A549 (cell line): ENCODE data around the gene DTX3L. TPM values are rescaled to one million over a fixed set of nuclear protein-coding genes. Genes with fewer than 3 reads are reported as not detected.

Experiments used
- ATAC-seq, 2 experiments: fragments of 200-7000 bp in 1 of 2; fragments of >200 bp in 1 of 2; cut with Nextera tagmentation in 1 of 2; cut with Tn5 transposase in 1 of 2; 3 replicates each; pipeline versions ENCODE4 v1.8.0 to v1.9.1; 2018 to 2020; ENCODE audit warnings: mild to moderate bottlenecking in 1 of 2, moderate library complexity in 1 of 2
- CTCF ChIA-PET: fragments of 300-600 bp; sonication (Branson Sonifier 250); formaldehyde crosslinking; extraction: SDS; loops from one replicate; lab custom pipeline; 2021; ENCODE audit warnings: antibody characterized with exemption, inconsistent platforms; lab: Yijun Ruan, JAX
- POLR2A ChIA-PET: fragments of 350-600 bp; formaldehyde crosslinking; extraction: SDS; loops from one replicate; lab custom pipeline; 2021; ENCODE audit warnings: antibody characterized with exemption, inconsistent platforms; lab: Yijun Ruan, JAX
- DNase-seq, 2 experiments: peaks; one replicate each; pipeline versions ENCODE4 v3.0.0 to v3.0.0-alpha.2; 2011 to 2016; ENCODE audit warnings: low read depth in 1 of 2, low spot score in 1 of 2
- FAIRE-seq: peaks from 2 replicates; lab custom pipeline; 2011; peaks lifted over from hg19 to GRCh38; lab: Jason Lieb, UNC
- H3K27ac ChIP-seq, 2 experiments: fragments of >200 bp; sonication (Bioruptor Twin); formaldehyde crosslinking; 3 replicates each; pipeline ENCODE4 v1.5.1; 2016 to 2017
- H3K4me1 ChIP-seq: fragments of >200 bp; sonication (Bioruptor Twin); formaldehyde crosslinking; 3 replicates; pipeline ENCODE4 v1.6.1; 2016
- H3K4me2 ChIP-seq: fragments of >200 bp; sonication (Bioruptor Twin); formaldehyde crosslinking; 3 replicates; pipeline ENCODE4 v1.6.1; 2016
- H3K4me3 ChIP-seq: fragments of >200 bp; sonication (Bioruptor Twin); formaldehyde crosslinking; 3 replicates; pipeline ENCODE4 v1.5.1; 2016
- H3K9me3 ChIP-seq: fragments of >200 bp; sonication (Bioruptor Twin); formaldehyde crosslinking; 3 replicates; pipeline ENCODE4 v1.6.1; 2016
- BHLHE40 ChIP-seq: IDR thresholded peaks from 2 replicates; pipeline ENCODE4 v1.6.1; 2012; ENCODE audit warnings: low read depth, low read length, inconsistent platforms
- CHD4 ChIP-seq: fragments of 200-600 bp; sonication (generic); IDR thresholded peaks from 2 replicates; pipeline ENCODE4 v1.6.1; 2016; ENCODE audit warnings: antibody characterized with exemption, mild to moderate bottlenecking, borderline replicate concordance
- EHF ChIP-seq: fragments of 250-450 bp; sonication (Bioruptor Pico); IDR thresholded peaks from 2 replicates; pipeline ENCODE4 v1.5.0; 2020; ENCODE audit warnings: mild to moderate bottlenecking
- ESRRA ChIP-seq: fragments of 150-350 bp; IDR thresholded peaks from 2 replicates; pipeline ENCODE4 v1.6.1; 2014; ENCODE audit warnings: mild to moderate bottlenecking, low read length, borderline replicate concordance
- FOSB ChIP-seq: fragments of 250-450 bp; sonication (Bioruptor Pico); IDR thresholded peaks from 2 replicates; pipeline ENCODE4 v1.5.0; 2020; ENCODE audit warnings: mild to moderate bottlenecking, moderate library complexity
- FOXS1 ChIP-seq: fragments of 250-450 bp; sonication (Bioruptor Pico); IDR thresholded peaks from 2 replicates; pipeline ENCODE4 v1.5.0; 2020; ENCODE audit warnings: mild to moderate bottlenecking, moderate library complexity
- HEYL ChIP-seq: fragments of 250-450 bp; sonication (Bioruptor Pico); IDR thresholded peaks from 2 replicates; pipeline ENCODE4 v1.8.0; 2021; ENCODE audit warnings: mild to moderate bottlenecking, moderate library complexity
- JUN ChIP-seq, 2 experiments: fragments of >200 bp; sonication (Bioruptor Twin); formaldehyde crosslinking; IDR thresholded peaks; 2 replicates in 1 of 2; 3 replicates in 1 of 2; pipeline ENCODE4 v1.6.1; 2016 to 2017
- KDM1A ChIP-seq: fragments of 200-600 bp; sonication (generic); IDR thresholded peaks from 2 replicates; pipeline ENCODE4 v1.6.1; 2016; ENCODE audit warnings: low read depth, mild to moderate bottlenecking
- MAFK ChIP-seq: fragments of 450-650 bp; IDR thresholded peaks from 2 replicates; pipeline ENCODE4 v1.6.1; 2014; ENCODE audit not compliant: partially characterized antibody
- MAZ ChIP-seq: fragments of 150-350 bp; IDR thresholded peaks from 2 replicates; pipeline ENCODE4 v1.6.1; 2014; ENCODE audit warnings: antibody characterized with exemption, low read depth, low read length, borderline replicate concordance
- NPAS2 ChIP-seq: fragments of 250-450 bp; sonication (Bioruptor Pico); IDR thresholded peaks from 2 replicates; pipeline ENCODE4 v1.8.0; 2022; ENCODE audit warnings: mild to moderate bottlenecking, moderate library complexity, borderline replicate concordance
- RAD21 ChIP-seq, 2 experiments: fragments of >200 bp in 1 of 2; sonication (Bioruptor Twin) in 1 of 2; formaldehyde crosslinking in 1 of 2; IDR thresholded peaks in 1 of 2; conservative IDR thresholded peaks in 1 of 2; 2 replicates in 1 of 2; 3 replicates in 1 of 2; pipeline ENCODE4 v1.6.1; 2012 to 2018; ENCODE audit warnings: inconsistent platforms in 1 of 2
- RFX5 ChIP-seq: fragments of 450-650 bp; IDR thresholded peaks from 2 replicates; pipeline ENCODE4 v1.7.1; 2014; ENCODE audit warnings: antibody characterized with exemption, mild to moderate bottlenecking, moderate library complexity
- RNF2 ChIP-seq: fragments of 200-600 bp; sonication (generic); IDR thresholded peaks from 2 replicates; pipeline ENCODE4 v1.6.1; 2016; ENCODE audit warnings: low read depth, mild to moderate bottlenecking, antibody characterized with exemption, moderate library complexity, borderline replicate concordance
- SMC3 ChIP-seq: fragments of >200 bp; sonication (Bioruptor Twin); formaldehyde crosslinking; IDR thresholded peaks from 3 replicates; pipeline ENCODE4 v1.6.1; 2018; ENCODE audit warnings: inconsistent platforms
- TP53 ChIP-seq: fragments of 250-450 bp; sonication (Bioruptor Pico); IDR thresholded peaks from 2 replicates; pipeline ENCODE4 v1.5.0; 2021; ENCODE audit warnings: mild to moderate bottlenecking, moderate library complexity
- ZC3H11A ChIP-seq: fragments of 450-650 bp; IDR thresholded peaks from 2 replicates; pipeline ENCODE4 v1.6.1; 2014; ENCODE audit warnings: antibody characterized with exemption, mild to moderate bottlenecking
- ZSCAN20 ChIP-seq: fragments of 250-450 bp; sonication (Bioruptor Pico); IDR thresholded peaks from 2 replicates; pipeline ENCODE4 v1.8.0; 2022; ENCODE audit warnings: mild to moderate bottlenecking, moderate library complexity
- WGBS: methylation state at CpG from one replicate; pipeline ENCODE4 v1.1.6; 2017; ENCODE audit errors: missing lambda C conversion rate; 5-methylcytosine and 5-hydroxymethylcytosine counted together
- polyA plus RNA-seq, 4 experiments: library from polyadenylated mRNA; depleted of rRNA in 3 of 4; stranded (reverse); fragments of >200 nt; fragmentation: RNase III in 1 of 4; extraction: RNeasy Plus Mini Kit Qiagen cat#74134 plus additional on column Dnase treatment in 1 of 4; gene quantifications; 2 replicates in 3 of 4; 3 replicates in 1 of 4; pipeline ENCODE4 v1.2.3, GENCODE V29; 2011 to 2017
- TF ChIP-seq, protein P1 (sequence below): fragments of 250-450 bp; sonication (Bioruptor Pico); IDR thresholded peaks from 2 replicates; pipeline ENCODE4 v1.5.0; 2021; ENCODE audit warnings: mild to moderate bottlenecking, moderate library complexity, borderline replicate concordance
- TF ChIP-seq, protein P2 (sequence below): IDR thresholded peaks from 2 replicates; pipeline ENCODE4 v1.6.1; 2012; ENCODE audit warnings: low read depth, borderline replicate concordance
- TF ChIP-seq, protein P3 (sequence below): fragments of 150-350 bp; IDR thresholded peaks from 2 replicates; pipeline ENCODE4 v1.6.1; 2014; ENCODE audit warnings: low read depth, mild to moderate bottlenecking, low read length
- TF ChIP-seq, protein P4 (sequence below): fragments of >200 bp; sonication (Bioruptor Twin); formaldehyde crosslinking; IDR thresholded peaks from 3 replicates; pipeline ENCODE4 v1.6.1; 2016

The DTX3L gene
- polyA plus RNA-seq, 2 of the 4 experiments (the other 2 are of a cell fraction) = 4.2 to 5.3 TPM

DNA sequence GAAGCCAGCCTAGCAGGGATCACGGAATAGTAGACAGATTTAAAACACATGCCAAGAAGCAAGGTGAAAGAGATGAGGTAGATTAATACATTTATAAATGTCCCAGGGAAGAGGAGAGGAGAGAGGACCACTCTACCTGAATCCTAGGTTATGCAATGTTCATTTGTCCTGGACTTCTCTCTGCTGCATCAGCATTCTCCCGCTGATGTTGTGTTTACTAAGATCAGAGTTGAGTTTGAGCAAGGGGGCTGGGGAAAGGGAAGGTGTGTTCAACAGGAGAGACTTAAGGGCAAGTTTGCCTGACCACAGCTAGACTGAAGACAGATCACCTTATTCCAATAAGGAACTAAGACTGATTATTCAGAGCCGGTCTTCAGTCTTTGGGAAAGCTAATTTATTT lies 48.3 kb upstream of the DTX3L start:
- ATAC-seq (no peak), FAIRE-seq (no peak), DNase-seq (no peak)
- WGBS = 90% methylated on average over 3 of the region's 3 CpGs
- POLR2A ChIA-PET = no interaction called here
- Histone ChIP-seq H3K4me3 (no peak overlapping the region), H3K27ac (no peak overlapping the region), H3K4me2 (no peak overlapping the region), H3K9me3 (no peaks in the 10 kb centered on the region), H3K4me1 (peaks cover 29% of the 10 kb centered on the region; the same call in 2 of the 3 replicates)
- CTCF ChIA-PET = interaction anchor here (0.6 to 1.4 kb wide), 3 partner anchors 29 to 163 kb away, joined by 3 to 4 read pairs (median 3); no protein-coding TSS in a partner anchor
- TF ChIP-seq ZC3H11A = no peak
- no peak for TF ChIP-seq BHLHE40
- peak; percentile 32 for TF ChIP-seq MAFK

DNA sequence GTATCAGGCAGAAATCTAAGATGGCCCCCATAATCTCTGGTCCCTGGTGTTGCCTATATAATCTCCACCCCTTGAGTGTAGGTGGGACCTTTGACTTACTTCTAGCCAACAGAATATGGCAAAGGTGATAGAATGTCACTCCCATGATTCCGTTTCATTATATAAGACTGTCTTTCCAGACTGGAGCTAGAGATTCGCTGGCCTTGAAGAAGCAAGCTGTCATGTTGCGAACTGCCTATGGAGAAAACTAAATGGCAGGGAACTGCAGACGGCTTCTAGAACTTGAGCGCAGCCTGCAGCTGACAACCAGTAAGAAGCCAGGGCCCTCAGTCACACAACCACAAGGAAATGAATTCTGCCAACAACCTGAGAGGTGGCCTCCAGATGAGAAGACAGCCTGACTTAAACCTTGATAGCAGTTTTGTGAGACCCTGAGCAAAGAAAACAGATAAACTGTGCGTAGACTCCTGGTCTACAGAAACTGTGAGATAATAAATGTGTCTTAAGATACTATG lies 47.2 kb upstream of the DTX3L start:
- Histone ChIP-seq H3K27ac (no peak overlapping the region), H3K4me2 (no peak overlapping the region), H3K4me3 (no peak overlapping the region), H3K9me3 (no peaks in the 10 kb centered on the region), H3K4me1 (peaks cover 19% of the 10 kb centered on the region; the same call in 2 of the 3 replicates)
- TF ChIP-seq HEYL (CRISPR knock-in tag) (no peak), ESRRA (no peak), FOSB (no peak), FOXS1 (no peak), KDM1A (no peak), JUN (IDR thresholded peaks at IDR 0.05) (no peak), RFX5 (no peak), RAD21 (conservative IDR thresholded peaks at IDR 0.05 in 1 of 2, IDR thresholded peaks at IDR 0.05 in 1 of 2) (no peak), EHF (no peak)
- TF ChIP-seq, protein P1, sequence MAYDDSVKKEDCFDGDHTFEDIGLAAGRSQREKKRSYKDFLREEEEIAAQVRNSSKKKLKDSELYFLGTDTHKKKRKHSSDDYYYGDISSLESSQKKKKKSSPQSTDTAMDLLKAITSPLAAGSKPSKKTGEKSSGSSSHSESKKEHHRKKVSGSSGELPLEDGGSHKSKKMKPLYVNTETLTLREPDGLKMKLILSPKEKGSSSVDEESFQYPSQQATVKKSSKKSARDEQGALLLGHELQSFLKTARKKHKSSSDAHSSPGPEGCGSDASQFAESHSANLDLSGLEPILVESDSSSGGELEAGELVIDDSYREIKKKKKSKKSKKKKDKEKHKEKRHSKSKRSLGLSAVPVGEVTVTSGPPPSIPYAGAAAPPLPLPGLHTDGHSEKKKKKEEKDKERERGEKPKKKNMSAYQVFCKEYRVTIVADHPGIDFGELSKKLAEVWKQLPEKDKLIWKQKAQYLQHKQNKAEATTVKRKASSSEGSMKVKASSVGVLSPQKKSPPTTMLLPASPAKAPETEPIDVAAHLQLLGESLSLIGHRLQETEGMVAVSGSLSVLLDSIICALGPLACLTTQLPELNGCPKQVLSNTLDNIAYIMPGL = no peak
- TF ChIP-seq, protein P2, sequence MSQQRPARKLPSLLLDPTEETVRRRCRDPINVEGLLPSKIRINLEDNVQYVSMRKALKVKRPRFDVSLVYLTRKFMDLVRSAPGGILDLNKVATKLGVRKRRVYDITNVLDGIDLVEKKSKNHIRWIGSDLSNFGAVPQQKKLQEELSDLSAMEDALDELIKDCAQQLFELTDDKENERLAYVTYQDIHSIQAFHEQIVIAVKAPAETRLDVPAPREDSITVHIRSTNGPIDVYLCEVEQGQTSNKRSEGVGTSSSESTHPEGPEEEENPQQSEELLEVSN = no peak
- POLR2A ChIA-PET = no interaction called here
- CTCF ChIA-PET = interaction anchor here (0.9 kb wide), 1 partner anchor 162 kb away, joined by 4 read pairs; no protein-coding TSS in a partner anchor
- ATAC-seq (no peak), FAIRE-seq (no peak), DNase-seq (no peak)
- WGBS = 94% methylated on average over 6 of the region's 6 CpGs

DNA sequence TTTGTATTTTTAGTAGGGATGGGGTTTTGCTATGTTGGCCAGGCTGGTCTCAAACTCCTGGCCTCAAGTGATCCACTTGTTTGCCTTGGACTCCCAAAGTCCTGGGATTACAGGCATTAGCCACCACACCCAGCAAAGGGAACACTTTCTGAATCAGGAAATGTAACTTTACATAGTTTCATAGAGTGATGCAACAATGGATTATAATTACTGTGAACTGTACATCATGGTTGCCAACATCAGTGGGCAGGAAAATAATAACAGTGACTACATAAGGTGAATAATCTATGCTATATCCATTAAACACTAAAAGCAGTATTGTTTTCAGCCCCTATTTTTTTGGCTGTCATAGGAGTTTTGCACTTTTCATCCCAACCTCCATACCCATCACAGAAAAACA lies 44.4 kb upstream of the DTX3L start:
- Histone ChIP-seq H3K4me2 (no peak overlapping the region), H3K4me3 (no peak overlapping the region), H3K27ac (no peak overlapping the region; a peak in 1 of 6 replicates), H3K4me1 (peaks cover 3% of the 10 kb centered on the region; the same call in 1 of the 3 replicates), H3K9me3 (no peaks in the 10 kb centered on the region)
- ChIA-PET CTCF (no interaction called here), POLR2A (no interaction called here)
- no peak for ATAC-seq
- no peak for DNase-seq
- no peak for FAIRE-seq
- no peak for TF ChIP-seq ZSCAN20
- TF ChIP-seq, protein P3, sequence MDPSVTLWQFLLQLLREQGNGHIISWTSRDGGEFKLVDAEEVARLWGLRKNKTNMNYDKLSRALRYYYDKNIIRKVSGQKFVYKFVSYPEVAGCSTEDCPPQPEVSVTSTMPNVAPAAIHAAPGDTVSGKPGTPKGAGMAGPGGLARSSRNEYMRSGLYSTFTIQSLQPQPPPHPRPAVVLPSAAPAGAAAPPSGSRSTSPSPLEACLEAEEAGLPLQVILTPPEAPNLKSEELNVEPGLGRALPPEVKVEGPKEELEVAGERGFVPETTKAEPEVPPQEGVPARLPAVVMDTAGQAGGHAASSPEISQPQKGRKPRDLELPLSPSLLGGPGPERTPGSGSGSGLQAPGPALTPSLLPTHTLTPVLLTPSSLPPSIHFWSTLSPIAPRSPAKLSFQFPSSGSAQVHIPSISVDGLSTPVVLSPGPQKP = no peak

DNA sequence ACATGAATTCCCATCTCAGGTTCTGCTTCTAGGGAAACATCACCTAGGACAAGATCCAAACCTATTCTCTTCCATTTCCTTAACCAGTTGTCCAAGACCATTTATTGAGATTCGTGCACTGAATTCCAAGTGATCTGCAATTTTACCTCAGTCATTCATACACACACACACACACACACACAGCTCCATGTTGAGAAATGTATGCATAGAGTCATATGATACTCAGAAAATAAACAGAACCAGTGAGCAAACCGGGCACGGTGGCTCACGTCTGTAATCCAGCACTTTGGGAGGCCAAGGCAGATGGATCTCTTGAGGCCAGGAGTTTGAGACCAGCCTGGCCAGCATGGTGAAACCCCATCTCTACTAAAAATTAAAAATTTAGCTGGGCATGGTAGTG lies 43.3 kb upstream of the DTX3L start:
- no peaks in the 10 kb centered on the region for H3K4me1 ChIP-seq
- ChIA-PET CTCF (interaction anchor here (0.7 to 1.0 kb wide), 3 partner anchors 26 to 159 kb away, joined by 3 to 4 read pairs (median 3); no protein-coding TSS in a partner anchor), POLR2A (no interaction called here)
- FAIRE-seq = no peak
- no peak overlapping the region for H3K4me3 ChIP-seq
- no peak overlapping the region for H3K4me2 ChIP-seq
- no peak for ATAC-seq
- WGBS = 66% methylated on average over 4 of the region's 4 CpGs
- no peaks in the 10 kb centered on the region for H3K9me3 ChIP-seq
- H3K27ac ChIP-seq = no peak overlapping the region
- DNase-seq = peak in 1 of 2 experiments; percentile 15
- TF ChIP-seq MAZ (no peak), NPAS2 (no peak), CHD4 (no peak), ZC3H11A (no peak), RNF2 (no peak), TP53 (CRISPR knock-in tag) (no peak), EHF (no peak), ZSCAN20 (no peak), SMC3 (no peak)
- TF ChIP-seq, protein P3 = no peak
- TF ChIP-seq, protein P4, sequence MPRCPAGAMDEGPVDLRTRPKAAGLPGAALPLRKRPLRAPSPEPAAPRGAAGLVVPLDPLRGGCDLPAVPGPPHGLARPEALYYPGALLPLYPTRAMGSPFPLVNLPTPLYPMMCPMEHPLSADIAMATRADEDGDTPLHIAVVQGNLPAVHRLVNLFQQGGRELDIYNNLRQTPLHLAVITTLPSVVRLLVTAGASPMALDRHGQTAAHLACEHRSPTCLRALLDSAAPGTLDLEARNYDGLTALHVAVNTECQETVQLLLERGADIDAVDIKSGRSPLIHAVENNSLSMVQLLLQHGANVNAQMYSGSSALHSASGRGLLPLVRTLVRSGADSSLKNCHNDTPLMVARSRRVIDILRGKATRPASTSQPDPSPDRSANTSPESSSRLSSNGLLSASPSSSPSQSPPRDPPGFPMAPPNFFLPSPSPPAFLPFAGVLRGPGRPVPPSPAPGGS = no peak
